Femur (tissue), 1 donor: Measurements from ENCODE around the gene SPACA4.
"Not testable (repeated sequence)": the region's sequence is repeated elsewhere in the genome, so short reads cannot be mapped to it uniquely, and the experiment has no call there.

ENCODE experiments used
- DNase-seq: peaks from one replicate; pipeline ENCODE4 v3.0.0-alpha.2; 2017

SPACA4 gene

DNA sequence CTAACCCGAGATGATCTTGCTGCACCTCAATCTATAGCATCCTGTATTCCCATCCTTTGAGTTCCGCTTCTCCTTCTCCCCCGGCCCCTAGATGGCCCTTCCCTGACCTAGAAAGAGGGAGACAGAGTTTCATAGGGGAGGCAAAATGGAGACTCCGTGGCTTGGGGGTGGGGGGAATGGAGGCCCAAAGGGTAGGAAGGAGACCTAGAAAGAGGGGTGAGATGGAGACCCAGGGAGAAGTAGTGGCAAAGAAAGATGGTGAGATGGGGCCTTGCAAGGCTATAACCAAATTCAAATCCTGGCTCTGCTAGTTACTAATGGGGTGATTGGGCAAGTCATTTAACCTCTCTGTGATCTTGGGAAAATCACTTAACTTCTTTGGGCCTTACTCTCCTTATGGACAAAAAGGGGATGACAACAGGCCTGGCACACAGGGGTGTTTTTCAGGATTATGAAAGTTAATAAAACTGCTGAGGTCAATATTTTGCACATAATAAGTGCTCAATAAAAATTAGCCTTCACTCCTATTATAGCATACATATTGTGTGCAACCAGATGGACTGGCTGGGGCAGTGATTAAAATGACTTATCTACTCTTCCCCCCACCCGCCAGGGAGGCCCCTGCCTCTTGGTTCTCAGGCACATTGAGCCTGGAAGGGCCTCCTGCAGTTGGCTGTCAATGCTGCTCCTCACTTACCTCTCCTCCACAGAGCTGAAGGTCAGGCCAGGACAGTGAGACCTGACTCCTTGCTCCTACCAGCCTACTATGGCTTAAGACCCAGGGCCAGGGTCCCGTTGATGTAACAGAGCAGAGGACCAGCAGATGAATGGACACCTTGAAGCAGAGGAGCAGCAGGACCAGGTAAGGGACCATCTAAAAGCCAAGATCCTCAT, 13.4 kb downstream of the SPACA4 start:
- no peak for DNase-seq

DNA sequence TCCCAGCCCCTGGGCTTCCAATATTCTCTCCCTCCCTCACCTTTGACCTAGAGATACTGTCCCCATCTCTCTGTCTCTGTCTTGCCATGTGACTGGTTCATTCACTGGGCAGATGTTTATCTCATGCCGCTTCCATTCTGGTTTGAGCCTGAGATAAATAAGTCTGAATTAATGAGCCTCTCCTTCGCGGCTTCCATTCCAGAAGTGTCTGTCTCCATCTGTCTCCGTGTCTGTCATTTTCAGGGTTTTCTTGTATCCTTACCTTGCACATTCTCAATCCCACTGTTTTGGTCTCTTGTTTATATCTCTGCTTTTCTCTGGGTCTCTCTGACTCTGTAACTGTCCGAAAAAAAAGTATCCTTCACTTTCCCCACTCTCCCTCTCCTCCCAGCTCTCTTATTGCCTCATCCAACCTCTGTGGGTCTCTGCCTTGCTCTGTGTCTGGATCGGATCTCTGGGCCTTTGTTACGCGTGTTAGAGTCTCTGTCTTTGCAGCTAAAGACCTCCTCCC, 17.1 kb downstream of the SPACA4 start:
- no peak for DNase-seq

DNA sequence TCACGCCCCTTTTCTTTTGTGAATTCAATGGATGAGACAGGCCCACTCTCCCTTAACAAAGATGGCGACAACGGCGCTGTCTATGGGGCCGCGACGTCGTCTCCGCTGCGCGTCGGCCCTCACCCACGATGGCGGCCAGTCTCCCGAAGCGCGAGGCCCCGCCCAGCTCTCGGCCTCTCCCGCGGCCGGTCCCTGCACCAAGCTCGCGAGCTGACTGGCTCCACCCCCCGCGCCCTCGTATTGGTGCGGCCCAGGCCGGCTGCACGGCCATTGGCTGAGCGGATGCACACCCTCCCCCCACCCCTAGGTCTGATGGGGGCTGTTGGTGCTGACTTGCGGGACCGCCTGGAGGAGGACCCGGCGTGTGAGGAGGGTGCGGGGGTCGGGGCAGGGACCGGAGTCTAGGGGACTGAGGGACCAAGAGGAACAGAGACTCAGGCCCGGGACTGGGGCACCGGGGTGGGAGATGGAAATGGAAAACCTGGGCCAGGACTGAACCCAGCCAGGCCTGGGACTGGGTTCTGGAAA, 17.6 kb downstream of the SPACA4 start:
- DNase-seq: peak; percentile 99

DNA sequence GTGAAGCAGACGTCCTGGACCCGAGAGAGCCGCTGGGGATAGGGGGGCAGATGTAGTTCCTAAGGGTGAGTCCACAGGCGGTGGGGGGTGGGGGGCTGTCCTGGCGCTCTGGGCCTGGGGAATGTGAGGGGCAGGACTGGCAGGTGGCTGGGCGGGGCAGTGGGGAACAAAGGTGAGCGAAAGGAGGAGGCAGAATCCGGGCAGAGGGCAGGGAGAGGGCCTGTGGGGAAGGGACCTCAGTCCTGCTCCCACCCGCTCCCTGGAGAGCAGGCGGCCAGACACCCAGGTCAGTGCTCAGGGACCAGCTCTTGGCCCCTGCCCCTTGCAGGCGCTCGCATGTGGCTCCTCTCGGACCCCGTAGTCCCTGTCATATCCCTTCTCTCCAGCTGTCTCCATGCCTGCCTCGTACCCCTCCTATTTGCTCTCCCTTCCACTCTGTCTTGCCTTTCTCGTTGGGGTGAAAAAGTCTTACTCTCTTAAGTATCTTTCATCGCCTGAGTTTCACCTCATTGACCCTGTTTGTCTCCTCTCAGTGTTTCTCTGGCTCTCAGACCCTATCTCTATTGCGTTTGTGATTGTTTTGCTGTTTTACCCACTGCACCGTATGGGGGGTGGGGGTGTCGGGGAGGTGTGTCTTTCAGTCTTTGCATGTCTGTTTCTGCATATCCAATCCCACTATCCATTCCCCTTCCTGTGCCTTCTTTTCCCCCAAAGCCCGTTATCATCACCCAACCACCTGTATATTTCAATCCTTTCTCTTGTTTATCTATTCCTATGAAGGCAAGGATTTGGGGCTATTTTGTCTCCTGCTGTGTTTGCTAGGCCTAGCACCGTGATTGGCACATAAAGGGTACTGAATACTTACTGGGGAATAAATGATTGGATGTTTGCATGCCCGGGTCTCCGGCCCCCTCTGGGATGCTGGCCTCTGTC, 18.5 kb downstream of the SPACA4 start:
- DNase-seq: no peak

DNA sequence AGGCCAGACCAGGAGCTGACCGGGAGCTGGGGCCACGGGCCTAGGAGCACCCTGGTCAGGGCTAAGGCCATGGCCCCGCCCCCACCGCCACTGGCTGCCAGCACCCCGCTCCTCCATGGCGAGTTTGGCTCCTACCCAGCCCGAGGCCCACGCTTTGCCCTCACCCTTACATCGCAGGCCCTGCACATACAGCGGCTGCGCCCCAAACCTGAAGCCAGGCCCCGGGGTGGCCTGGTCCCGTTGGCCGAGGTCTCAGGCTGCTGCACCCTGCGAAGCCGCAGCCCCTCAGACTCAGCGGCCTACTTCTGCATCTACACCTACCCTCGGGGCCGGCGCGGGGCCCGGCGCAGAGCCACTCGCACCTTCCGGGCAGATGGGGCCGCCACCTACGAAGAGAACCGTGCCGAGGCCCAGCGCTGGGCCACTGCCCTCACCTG, 19.4 kb downstream of the SPACA4 start:
- no peak for DNase-seq

DNA sequence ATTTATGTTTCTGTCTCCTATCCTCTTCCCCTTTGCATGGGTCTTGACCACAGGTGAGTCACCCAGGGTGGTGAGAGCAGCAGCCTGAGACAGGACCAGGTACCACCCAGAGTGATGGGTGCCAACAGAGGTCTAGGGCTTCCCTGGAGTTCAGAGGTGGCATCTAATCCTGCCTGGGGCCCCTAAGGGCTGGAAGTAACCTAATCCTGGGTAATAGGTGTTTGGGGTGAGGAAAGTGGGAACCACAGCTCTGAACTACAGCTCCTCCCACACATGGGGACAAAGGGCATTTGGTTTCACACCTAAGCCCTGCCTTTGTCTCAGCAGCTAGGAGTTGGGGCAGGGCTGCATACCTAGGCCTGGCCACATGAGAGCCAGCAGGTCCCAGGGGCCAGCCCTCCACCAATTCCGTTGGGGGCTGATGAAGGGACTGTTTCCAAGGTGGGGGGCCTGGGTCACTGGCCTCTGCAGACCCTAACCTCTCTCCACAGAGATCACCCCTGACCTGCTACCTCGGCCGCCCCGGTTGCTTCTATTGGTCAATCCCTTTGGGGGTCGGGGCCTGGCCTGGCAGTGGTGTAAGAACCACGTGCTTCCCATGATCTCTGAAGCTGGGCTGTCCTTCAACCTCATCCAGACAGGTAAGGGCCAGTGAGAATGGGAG, 20.8 kb downstream of the SPACA4 start:
- no peak for DNase-seq

DNA sequence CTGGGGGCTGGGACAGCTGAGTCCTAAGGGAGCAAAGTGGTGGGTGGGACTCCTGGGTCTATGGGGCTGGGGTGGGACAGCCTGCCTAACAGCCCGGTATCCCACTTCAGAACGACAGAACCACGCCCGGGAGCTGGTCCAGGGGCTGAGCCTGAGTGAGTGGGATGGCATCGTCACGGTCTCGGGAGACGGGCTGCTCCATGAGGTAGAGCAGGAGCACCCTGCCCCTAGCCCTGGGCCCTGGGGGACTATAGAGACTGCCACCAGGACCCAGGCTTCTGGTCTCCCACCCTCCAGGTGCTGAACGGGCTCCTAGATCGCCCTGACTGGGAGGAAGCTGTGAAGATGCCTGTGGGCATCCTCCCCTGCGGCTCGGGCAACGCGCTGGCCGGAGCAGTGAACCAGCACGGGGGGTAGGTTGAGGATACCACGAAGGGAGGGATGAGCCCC, 21.3 kb downstream of the SPACA4 start:
- DNase-seq: no peak

DNA sequence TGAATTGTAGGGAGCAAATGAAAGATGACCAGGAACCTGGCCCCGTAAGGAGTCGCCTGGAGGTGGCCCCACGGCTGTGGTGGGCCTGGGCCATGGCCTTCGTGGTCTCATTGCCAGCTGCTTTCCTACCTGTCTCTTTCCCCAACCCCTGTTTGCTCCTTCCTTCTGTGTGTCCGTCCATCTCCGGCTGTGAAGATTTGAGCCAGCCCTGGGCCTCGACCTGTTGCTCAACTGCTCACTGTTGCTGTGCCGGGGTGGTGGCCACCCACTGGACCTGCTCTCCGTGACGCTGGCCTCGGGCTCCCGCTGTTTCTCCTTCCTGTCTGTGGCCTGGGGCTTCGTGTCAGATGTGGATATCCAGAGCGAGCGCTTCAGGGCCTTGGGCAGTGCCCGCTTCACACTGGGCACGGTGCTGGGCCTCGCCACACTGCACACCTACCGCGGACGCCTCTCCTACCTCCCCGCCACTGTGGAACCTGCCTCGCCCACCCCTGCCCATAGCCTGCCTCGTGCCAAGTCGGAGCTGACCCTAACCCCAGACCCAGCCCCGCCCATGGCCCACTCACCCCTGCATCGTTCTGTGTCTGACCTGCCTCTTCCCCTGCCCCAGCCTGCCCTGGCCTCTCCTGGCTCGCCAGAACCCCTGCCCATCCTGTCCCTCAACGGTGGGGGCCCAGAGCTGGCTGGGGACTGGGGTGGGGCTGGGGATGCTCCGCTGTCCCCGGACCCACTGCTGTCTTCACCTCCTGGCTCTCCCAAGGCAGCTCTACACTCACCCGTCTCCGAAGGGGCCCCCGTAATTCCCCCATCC, 22.1 kb downstream of the SPACA4 start:
- no peak for DNase-seq

DNA sequence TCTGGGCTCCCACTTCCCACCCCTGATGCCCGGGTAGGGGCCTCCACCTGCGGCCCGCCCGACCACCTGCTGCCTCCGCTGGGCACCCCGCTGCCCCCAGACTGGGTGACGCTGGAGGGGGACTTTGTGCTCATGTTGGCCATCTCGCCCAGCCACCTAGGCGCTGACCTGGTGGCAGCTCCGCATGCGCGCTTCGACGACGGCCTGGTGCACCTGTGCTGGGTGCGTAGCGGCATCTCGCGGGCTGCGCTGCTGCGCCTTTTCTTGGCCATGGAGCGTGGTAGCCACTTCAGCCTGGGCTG, 22.7 kb downstream of the SPACA4 start:
- DNase-seq: no peak

DNA sequence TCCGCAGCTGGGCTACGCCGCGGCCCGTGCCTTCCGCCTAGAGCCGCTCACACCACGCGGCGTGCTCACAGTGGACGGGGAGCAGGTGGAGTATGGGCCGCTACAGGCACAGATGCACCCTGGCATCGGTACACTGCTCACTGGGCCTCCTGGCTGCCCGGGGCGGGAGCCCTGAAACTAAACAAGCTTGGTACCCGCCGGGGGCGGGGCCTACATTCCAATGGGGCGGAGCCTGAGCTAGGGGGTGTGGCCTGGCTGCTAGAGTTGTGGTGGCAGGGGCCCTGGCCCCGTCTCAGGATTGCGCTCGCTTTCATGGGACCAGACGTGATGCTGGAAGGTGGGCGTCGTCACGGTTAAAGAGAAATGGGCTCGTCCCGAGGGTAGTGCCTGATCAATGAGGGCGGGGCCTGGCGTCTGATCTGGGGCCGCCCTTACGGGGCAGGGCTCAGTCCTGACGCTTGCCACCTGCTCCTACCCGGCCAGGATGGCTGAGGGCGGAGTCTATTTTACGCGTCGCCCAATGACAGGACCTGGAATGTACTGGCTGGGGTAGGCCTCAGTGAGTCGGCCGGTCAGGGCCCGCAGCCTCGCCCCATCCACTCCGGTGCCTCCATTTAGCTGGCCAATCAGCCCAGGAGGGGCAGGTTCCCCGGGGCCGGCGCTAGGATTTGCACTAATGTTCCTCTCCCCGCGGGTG, 23.2 kb downstream of the SPACA4 start:
- no peak for DNase-seq

DNA sequence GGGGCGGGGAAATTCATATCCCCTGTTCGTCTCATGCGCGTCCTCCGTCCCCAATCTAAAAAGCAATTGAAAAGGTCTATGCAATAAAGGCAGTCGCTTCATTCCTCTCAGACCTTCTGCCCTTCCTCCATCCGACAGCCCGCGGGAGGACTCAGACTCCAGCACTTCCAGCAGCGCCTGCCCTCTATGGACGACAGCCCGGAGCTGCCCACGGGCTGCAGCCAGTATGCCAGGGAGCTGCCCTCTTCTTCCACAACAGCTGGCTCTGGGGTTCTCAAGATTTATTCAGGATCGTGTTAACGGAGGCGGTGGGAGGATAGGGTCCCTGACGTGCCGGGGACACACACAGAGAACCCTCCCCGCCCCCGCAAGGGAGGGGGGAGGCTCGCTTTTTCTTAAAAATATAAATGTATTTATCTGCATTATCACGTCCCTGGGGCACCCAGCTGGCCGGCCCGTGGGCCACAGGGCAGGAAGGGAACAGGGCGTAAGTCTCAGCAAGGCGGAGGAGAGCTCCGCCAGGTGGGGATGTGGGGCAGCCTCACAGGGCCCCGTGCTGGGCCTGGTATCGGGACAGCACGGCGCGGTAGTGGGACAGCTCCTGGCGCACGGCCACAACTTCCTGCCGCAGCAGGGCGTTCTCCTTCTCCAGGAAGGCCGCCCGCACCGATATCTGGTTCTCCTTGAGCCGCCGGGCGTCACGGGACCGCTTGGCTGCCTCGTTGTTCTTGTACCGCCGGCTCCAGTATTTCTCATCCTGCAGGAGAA, 23.9 kb downstream of the SPACA4 start:
- peak; percentile 81 for DNase-seq

DNA sequence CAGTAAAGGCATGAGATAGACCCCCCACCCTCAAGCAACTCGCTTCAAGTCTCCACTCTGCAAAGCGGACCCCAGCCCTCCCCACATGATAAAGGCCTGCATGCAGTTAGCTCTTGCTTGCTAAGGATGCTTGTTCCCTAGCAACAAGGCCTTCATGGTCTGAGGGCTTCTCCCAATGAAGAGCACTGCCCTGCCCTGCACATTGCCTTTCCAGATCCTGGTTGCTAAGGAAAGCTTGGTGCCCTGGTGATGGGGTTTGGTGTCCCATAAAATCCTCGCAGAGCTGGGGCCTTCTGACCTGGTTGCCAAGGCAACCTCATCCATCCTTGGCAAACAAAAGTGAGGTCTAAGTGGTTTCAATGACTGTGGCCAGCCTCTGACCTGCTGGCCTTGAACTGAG, 24.7 kb downstream of the SPACA4 start:
- DNase-seq: no peak

DNA sequence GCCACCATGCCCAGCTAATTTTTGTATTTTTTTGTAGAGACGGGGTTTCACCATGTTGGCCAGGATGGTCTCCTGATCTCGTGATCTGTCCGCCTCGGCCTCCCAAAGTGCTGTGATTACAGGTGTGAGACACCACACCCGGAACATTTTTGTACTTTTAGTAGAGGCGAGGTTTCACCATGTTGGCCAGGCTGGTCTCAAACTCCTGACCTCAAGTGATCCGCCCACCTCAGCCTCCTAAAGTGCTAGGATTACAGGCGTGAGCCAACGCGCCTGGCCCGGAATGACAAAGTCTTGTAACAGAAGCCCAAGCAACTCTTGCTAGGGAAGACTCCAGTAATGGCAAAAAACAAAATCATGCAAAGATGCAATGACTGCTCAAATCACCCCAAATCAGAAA, 25.7 kb downstream of the SPACA4 start:
- DNase-seq: not testable (repeated sequence)

DNA sequence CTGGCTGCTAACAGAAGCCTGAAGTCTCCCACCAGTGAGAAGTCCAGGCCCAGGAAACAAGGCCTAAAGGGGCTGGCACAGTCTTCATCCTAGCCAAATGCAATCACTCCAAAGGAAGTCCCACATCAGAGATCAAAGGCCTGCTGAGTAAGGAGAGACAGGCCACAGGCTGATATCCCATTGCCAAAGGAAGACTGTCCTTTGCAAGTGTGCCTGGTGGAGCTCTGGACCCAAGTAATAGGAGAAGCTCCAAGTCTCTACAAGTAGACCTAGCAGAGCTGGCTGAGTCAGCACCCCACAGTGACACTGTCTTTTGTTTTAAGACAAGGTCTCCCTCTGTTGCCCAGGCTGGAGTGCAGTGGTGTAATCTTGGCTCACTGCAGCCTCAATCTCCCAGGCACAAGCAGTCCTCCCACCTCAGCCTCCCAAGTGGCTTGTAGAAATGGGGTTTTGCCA, 26.2 kb downstream of the SPACA4 start:
- no peak for DNase-seq

DNA sequence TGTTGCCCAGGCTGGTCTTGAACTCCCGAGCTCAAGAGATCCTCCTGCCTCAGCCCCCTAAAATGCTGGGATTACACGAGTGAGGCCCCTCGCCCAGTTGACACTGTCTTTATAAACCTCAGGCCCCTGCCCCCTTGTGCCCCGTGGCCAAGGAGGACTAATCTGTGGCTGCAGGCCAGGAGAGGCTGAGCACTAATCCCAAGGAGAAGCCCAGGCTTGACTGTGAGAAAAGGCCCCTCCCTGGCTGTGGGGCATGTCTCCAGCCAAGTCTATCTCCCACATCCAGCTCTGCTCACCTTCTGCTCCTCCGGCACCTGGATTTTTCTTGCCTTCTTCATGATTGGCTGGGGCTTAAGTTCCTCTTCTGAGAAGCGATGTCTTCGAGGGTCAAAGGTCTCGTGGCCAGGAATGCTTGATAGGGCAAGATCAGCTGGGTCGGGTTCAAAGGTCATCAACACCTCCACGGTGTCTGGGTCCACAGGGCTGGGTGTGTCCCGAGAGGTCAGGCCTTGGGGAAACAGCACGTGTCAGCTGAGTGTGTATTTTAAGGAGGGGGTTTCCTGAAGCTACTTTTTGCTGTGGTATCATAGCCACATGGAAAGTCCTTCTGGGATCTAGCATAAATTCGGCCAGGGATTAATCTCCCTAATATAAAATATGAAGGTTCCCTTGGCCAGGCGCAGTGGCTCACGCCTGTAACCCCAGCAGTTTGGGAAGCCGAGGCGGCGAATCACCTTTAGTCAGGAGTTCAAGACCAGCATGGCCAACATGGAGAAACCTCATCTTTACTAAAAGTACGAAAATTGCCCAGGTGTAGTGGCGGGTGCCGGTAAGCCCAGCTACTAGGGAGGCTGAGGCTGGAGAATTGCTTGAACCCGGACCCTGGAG, 26.9 kb downstream of the SPACA4 start:
- DNase-seq: no peak

DNA sequence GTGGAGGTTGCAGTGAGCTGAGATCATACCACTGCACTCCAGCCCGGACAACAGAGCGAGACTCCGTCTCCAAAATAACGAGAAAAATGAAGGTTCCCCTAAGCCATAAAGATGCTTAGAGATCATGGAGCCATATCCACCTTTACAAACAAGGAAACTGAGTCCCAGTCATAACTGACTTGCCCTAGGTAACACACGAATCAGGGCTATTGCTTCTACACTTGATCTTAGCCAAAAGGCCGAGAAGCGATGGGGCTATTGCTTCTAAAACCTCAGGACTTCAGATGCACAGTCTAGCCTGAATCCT, 27.4 kb downstream of the SPACA4 start:
- DNase-seq: no peak

DNA sequence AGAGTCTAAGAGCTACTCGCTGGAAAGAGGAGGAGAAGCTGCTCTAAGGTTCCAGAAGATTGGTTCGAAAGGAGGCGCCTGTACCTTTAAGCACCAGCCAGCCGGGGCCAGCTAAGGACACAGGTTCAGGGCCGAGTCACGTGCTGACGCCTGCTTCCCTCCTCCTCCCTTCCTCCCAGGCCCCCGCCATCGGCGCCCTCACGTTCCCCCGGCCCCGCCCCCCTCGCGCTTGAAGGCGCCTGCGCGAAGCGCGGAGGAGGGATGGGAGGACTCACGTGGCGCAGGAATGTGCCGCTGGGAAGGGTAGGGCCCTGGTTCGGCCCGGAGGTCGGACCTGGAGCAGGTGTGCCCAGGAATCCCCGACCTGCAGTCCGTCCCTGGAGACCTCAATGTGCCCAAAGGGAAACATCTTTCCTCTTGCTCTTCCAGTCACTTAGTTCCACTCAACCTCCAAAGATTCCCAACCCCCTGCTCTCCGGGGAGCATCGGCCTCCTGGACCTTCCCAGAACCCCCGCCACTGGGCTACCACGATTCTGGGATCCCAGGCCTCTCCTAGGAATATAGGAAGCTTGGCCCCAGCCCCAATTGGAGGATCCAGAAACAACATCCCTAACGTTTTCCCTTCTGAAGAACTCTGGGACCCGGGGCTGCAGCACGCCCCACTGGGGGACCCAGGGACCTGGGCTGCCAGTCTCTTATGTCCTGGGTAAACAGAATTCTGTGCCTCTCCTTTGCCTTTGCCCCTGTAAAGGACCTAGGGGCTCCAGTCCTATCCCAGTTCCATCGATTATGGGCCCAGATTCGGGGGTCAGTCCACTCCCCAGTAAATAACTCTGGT, 28.1 kb downstream of the SPACA4 start:
- DNase-seq: peak; percentile 96

DNA sequence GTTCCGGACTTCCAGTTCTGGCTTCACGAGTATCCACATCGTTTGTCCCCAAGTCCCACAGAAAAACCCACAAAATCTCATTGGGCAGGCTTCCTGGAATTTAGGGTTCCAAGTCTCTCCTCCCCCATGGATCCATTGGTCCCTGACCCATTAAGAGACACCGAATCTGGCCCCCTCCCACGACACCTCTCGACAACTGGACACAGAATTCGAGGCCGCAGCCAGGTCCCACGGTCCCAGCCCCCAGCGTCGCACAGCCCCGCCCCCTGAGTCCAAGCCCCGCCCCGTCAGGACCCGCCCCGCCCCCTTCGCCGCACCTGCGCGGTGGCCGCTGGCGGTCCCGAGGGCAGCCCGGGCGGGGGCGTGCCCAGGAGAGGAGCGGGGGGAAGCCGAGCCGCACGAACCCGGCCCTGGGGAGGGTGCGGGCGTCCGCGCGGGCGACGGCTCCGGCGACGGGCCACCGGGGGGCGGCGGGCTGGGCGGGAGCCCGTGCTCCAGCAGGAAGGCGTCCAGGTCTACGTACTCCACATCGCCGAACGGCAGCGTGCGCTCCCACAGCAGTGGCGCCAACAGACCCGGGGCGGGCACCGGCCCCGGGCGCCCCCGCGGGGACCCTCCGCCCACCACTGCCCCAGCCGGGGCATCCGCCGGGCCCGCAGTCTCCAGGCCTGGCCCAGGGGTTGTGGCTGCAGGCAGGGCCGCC, 28.9 kb downstream of the SPACA4 start:
- peak; percentile 78 for DNase-seq
